Adrenal gland (tissue), 12 donors: ENCODE measurements around the gene MAPK7. TPM values are rescaled to one million over a fixed set of nuclear protein-coding genes. Genes with fewer than 3 reads are reported as not detected.

Experiments
- DNase-seq, 7 donors: peaks; one replicate each; pipeline ENCODE4 v3.0.0-alpha.2; 2019 to 2020
- H3K27ac ChIP-seq, 5 donors: fragments of 200-600 bp; sonication (generic) in 4 of 5; 1 replicate in 3 of 5; 2 replicates in 2 of 5; pipeline versions ENCODE4 v1.5.1 to v1.8.0; 2016 to 2020; ENCODE audit warnings: mild to moderate bottlenecking in 1 of 5
- H3K27me3 ChIP-seq: fragments of 200-600 bp; 2 replicates; pipeline ENCODE4 v1.8.0; 2021
- H3K36me3 ChIP-seq, 2 donors: fragments of 200-600 bp; replicated peaks in 1 of 2; 1 replicate in 1 of 2; 2 replicates in 1 of 2; pipeline versions ENCODE4 v1.5.1 to v1.8.0; 2018 to 2022
- H3K4me1 ChIP-seq, 2 donors: fragments of 200-600 bp; replicated peaks in 1 of 2; 1 replicate in 1 of 2; 2 replicates in 1 of 2; pipeline versions ENCODE4 v1.5.1 to v1.8.0; 2018 to 2021
- H3K4me3 ChIP-seq, 4 donors: fragments of 200-600 bp; sonication (generic) in 3 of 4; one replicate each; pipeline ENCODE4 v1.5.1; 2016 to 2018
- H3K9me3 ChIP-seq, 3 donors: fragments of 200-600 bp; sonication (generic) in 1 of 3; replicated peaks in 1 of 3; 1 replicate in 2 of 3; 2 replicates in 1 of 3; pipeline versions ENCODE4 v1.5.1 to v1.8.0; 2016 to 2021
- CTCF ChIP-seq, 6 experiments: fragments of 450-650 bp in 4 of 6; fragments of 200-600 bp in 2 of 6; sonication (generic) in 1 of 6; IDR thresholded peaks; 1 replicate in 5 of 6; 2 replicates in 1 of 6; pipeline versions ENCODE4 v1.5.1 to v1.8.0; 2016 to 2021; ENCODE audit warnings: antibody characterized with exemption in 6 of 6, mild to moderate bottlenecking in 2 of 6, moderate library complexity in 1 of 6
- POLR2A ChIP-seq, 2 donors: fragments of 450-650 bp; IDR thresholded peaks; one replicate each; pipeline ENCODE4 v1.6.1; 2017; ENCODE audit warnings: antibody characterized with exemption in 2 of 2, mild to moderate bottlenecking in 2 of 2, moderate library complexity in 1 of 2
- WGBS, 4 donors: extraction: QIAGEN DNeasy Blood & Tissue Kit in 2 of 4; methylation state at CpG; one replicate each; pipeline versions ENCODE4 v1.1.5 to v1.1.7; 2013 to 2017; 5-methylcytosine and 5-hydroxymethylcytosine counted together
- intact Hi-C, 2 donors: fragments of 100-400 bp; cut with DNase I; formaldehyde crosslinking; loops; one replicate each; pipeline versions ENCODE4 v1.14.1 to v1.15.0; 2022 to 2023
- polyA plus RNA-seq, 3 donors: library from polyadenylated mRNA; stranded (reverse); fragments of 200-250 nt in 2 of 3; fragments of 350-450 nt in 1 of 3; fragmentation: Illumina TruSeq in 1 of 3; extraction: RNeasy Lipid Tissue Mini Kit (QIAGEN cat#74804) in 1 of 3; gene quantifications; one replicate each; pipeline ENCODE4 v1.2.3, GENCODE V29; 2013 to 2014
- total RNA-seq, 9 donors: library from RNA; depleted of rRNA in 4 of 9; stranded (reverse); fragments of >200 nt in 4 of 9; fragments of 120-200 nt in 1 of 9; fragmentation: NEBNext Ultra II Directional in 1 of 9; extraction: Animal tissue kit (Norgen Biotek cat#: 25700) in 1 of 9; gene quantifications; one replicate each; pipeline versions ENCODE4 v1.1.0 to v1.2.4, GENCODE V29; 2013 to 2023
- donor health status: healthy with polysubstance abuse.
- donor health status: Bipolar disorder and iron deficiency.
- donor health status: DM: yes; HTN: yes; CAD: no.
- donor health status: DM: no; HTN: no; CAD: no.
- donor health status: DM: no; HTN: no; CAD: no.
- donor health status: DM: yes; HTN: yes; CAD: no.

Gene MAPK7
- total and polyA plus RNA-seq, 12 donors = 7.6 to 223 (median 44.6) TPM

GRCh38 chr17:19392303-19392702, 14.0 kb downstream of the MAPK7 start:
- DNase-seq = peak in 2 of 7 donors; percentile 5 to 6
- H3K36me3 ChIP-seq = no peaks in the 10 kb centered on the region
- H3K4me3 ChIP-seq = no peak overlapping the region
- no peaks in the 10 kb centered on the region for H3K27me3 ChIP-seq
- intact Hi-C loops = no loop called here
- WGBS, 4 donors = 82 to 88% (median 86%) methylated on average over 6 to 7 of the region's 7 CpGs
- no peak for TF ChIP-seq CTCF (IDR thresholded peaks at IDR 0.05)
- no peak for TF ChIP-seq POLR2A (IDR thresholded peaks at IDR 0.05)
- no peak overlapping the region for H3K27ac ChIP-seq
- H3K4me1 ChIP-seq = peaks cover 21 to 28% of the 10 kb centered on the region in 2 donors
- H3K9me3 ChIP-seq = no peaks in the 10 kb centered on the region

GRCh38 chr17:19397556-19398041, 19.3 kb downstream of the MAPK7 start:
- Histone ChIP-seq H3K9me3 (no peaks in the 10 kb centered on the region), H3K4me3 (no peak overlapping the region), H3K27me3 (no peaks in the 10 kb centered on the region), H3K36me3 (no peaks in the 10 kb centered on the region), H3K4me1 (peaks cover 6 to 29% of the 10 kb centered on the region in 2 donors), H3K27ac (peak overlapping the region in 2 of 5 donors; percentile 67 to 70)
- DNase-seq = peak in 2 of 7 donors; percentile 13 to 39
- TF ChIP-seq CTCF (IDR thresholded peaks at IDR 0.05) (no peak), POLR2A (IDR thresholded peaks at IDR 0.05) (no peak)
- intact Hi-C loops = no loop called here
- 75 to 83% (median 78%) methylated on average over 6 of the region's 6 CpGs for WGBS, 4 donors

GRCh38 chr17:19398301-19399181, 20.2 kb downstream of the MAPK7 start:
- TF ChIP-seq CTCF (IDR thresholded peaks at IDR 0.05) = no peak
- TF ChIP-seq POLR2A (IDR thresholded peaks at IDR 0.05) = no peak
- Histone ChIP-seq H3K4me1 (peaks cover 6 to 29% of the 10 kb centered on the region in 2 donors), H3K4me3 (no peak overlapping the region), H3K36me3 (no peaks in the 10 kb centered on the region), H3K27me3 (no peaks in the 10 kb centered on the region), H3K9me3 (no peaks in the 10 kb centered on the region), H3K27ac (peak overlapping the region in 3 of 5 donors; percentile 43 to 70 (median 67))
- intact Hi-C loops = no loop called here
- DNase-seq = peak in 6 of 7 donors; percentile 52 to 75 (median 60)
- WGBS, 4 donors = 43 to 57% (median 54%) methylated on average over 2 of the region's 2 CpGs

- WGBS, 4 donors = 31 to 73% (median 68%) methylated on average over 1 to 3 of the region's 3 CpGs
- H3K4me1 ChIP-seq = peaks cover 6 to 29% of the 10 kb centered on the region in 2 donors
- TF ChIP-seq POLR2A (IDR thresholded peaks at IDR 0.05) (no peak), CTCF (IDR thresholded peaks at IDR 0.05) (no peak)
- intact Hi-C loops = no loop called here
- peak in 1 of 7 donors; percentile 48 for DNase-seq
- H3K9me3 ChIP-seq = no peaks in the 10 kb centered on the region
- H3K27me3 ChIP-seq = no peaks in the 10 kb centered on the region
- H3K4me3 ChIP-seq = no peak overlapping the region
- no peaks in the 10 kb centered on the region for H3K36me3 ChIP-seq
- peak overlapping the region in 1 of 5 donors; percentile 11 for H3K27ac ChIP-seq
Observed at GRCh38 chr17:19399750-19400450, 21.6 kb downstream of the MAPK7 start.
